ENCODE results near the gene POLRMT.

GRCh38 chr19:585551-586110 lies 47.7 kb downstream of the POLRMT start:
- no peak for TF ChIP-seq CTCF (conservative IDR thresholded peaks at IDR 0.05)
- TF ChIP-seq ZFX (IDR thresholded peaks at IDR 0.05), result no peak

Measured in C4-2B (cell line).